Neutrophil (primary cell): ENCODE results near the gene CD47.
A peak's percentile ranks its signal among the peaks of the same experiment; 100 is the strongest.

Source experiments
- H3K27ac ChIP-seq: fragments of 200-600 bp; sonication (generic); 2 replicates; pipeline ENCODE4 v1.5.1; 2016; ENCODE audit warnings: mild to moderate bottlenecking, moderate library complexity
- H3K27me3 ChIP-seq: fragments of 200-600 bp; sonication (generic); 2 replicates; pipeline ENCODE4 v1.6.0; 2016; ENCODE audit warnings: mild to moderate bottlenecking
- H3K36me3 ChIP-seq: fragments of 200-600 bp; sonication (generic); 2 replicates; pipeline ENCODE4 v1.5.1; 2017
- H3K4me1 ChIP-seq, 2 experiments: fragments of 200-600 bp in 1 of 2; sonication (generic) in 1 of 2; 1 replicate in 1 of 2; 2 replicates in 1 of 2; pipeline versions ENCODE4 v1.5.1 to v1.6.1; 2013 to 2016; ENCODE audit warnings: low read depth in 1 of 2, low read length in 1 of 2, mild to moderate bottlenecking in 1 of 2, moderate library complexity in 1 of 2; ENCODE audit not compliant: control insufficient read depth in 1 of 2, insufficient read depth in 1 of 2
- H3K4me3 ChIP-seq, 2 experiments: fragments of 200-600 bp in 1 of 2; sonication (generic) in 1 of 2; 1 replicate in 1 of 2; 2 replicates in 1 of 2; pipeline ENCODE4 v1.5.1; 2013 to 2016; ENCODE audit warnings: low read depth in 1 of 2, low read length in 1 of 2, mild to moderate bottlenecking in 1 of 2, moderate library complexity in 1 of 2
- H3K9me3 ChIP-seq: fragments of 200-600 bp; sonication (generic); 2 replicates; pipeline ENCODE4 v1.5.1; 2016
- CTCF ChIP-seq: fragments of 200-600 bp; sonication (generic); IDR thresholded peaks from 2 replicates; pipeline ENCODE4 v1.5.1; 2016; ENCODE audit warnings: antibody characterized with exemption

CD47 gene

DNA sequence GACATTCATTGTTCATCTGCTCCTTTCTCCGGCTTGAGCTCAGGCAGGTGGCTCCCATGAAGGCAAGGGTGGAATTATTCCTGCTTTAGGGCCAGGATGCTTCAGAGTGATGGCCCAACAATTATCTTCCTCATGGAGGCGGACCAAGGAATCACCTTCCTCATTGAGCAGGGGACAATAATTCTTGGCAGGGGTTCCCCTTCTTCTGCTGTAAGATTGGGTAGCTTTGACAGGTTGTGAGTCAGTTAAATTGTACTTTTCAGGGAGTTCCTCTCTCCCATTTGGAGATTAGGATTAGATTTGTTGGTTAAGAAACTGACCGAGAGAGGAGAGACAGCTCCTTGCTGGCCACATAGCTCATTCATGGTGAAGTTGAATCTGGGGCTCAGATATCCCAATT, 31.4 kb upstream of the CD47 start:
- peaks cover 74 to 86% of the 10 kb centered on the region in 2 experiments for H3K4me1 ChIP-seq
- H3K27me3 ChIP-seq, result no peaks in the 10 kb centered on the region
- H3K4me3 ChIP-seq, result no peak overlapping the region
- H3K27ac ChIP-seq, result peak overlapping the region; percentile 13
- H3K36me3 ChIP-seq, result no peaks in the 10 kb centered on the region
- no peaks in the 10 kb centered on the region for H3K9me3 ChIP-seq
- no peak for TF ChIP-seq CTCF

DNA sequence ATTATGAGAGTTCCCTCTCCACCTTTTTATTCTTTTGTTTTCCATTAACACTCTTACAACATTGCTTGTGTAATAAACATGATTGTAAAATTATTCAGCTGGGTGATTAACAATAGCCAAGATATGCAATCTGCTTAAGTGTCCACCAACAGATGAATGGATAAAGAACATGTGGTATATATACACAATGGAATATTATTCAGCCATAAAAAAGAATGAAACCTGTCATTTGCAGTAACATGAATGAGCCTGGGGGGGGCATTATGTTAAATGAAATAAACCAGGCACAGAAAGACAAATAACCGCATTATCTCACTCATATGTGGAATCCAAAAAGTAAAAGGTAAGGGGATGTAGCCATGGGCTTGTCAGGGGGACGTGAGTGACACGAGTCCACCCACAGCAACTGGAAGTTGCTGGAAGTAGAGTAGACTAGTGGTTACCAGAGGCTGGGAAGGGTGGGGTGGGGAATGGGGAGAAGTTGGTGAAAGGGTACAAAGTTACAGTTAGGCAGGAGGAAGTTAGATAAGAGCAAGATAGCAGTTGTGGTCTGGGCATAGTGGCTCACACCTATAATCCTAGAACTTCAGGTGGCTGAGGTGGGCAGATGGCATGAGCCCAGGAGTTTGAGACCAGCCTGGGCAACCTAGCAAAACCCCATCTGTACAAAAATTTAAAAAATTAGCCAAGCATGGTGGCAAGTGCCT, 28.7 kb upstream of the CD47 start:
- TF ChIP-seq CTCF, result no peak
- Histone ChIP-seq H3K27ac (peak overlapping the region; percentile 68), H3K4me3 (no peak overlapping the region), H3K9me3 (no peaks in the 10 kb centered on the region), H3K36me3 (no peaks in the 10 kb centered on the region), H3K27me3 (no peaks in the 10 kb centered on the region), H3K4me1 (peaks cover 48 to 63% of the 10 kb centered on the region in 2 experiments)

GRCh38 chr3:108118038-108118768, 27.4 kb upstream of the CD47 start:
- Histone ChIP-seq H3K36me3 (no peaks in the 10 kb centered on the region), H3K9me3 (no peaks in the 10 kb centered on the region), H3K4me3 (no peak overlapping the region), H3K27ac (no peak overlapping the region), H3K27me3 (no peaks in the 10 kb centered on the region), H3K4me1 (peaks cover 37 to 53% of the 10 kb centered on the region in 2 experiments)
- no peak for TF ChIP-seq CTCF

DNA sequence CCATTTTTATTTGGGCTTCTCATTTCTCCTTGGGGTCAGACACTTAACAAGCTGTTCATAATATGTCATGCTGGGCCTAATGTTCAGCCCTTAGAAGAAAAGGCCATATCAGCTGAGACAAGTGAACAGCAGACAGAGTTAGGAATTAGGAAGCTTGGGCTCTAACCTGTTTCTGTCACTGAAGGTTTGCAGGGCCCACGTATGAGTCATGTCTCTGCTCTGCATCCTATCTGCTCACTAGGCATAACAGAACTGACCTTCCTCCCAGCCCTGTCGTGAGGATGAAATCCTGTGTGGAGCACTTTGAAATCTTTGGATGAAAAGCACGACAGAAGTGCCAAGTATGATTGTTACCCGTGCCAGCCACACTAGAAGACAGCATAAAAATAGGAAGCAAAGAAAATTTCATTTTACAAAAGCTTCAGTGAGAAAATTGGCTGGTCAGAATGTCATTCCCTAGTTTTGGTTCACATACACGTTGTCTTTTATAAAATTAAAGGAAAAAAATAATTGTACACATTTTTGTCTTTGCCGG, 26.5 kb upstream of the CD47 start:
- TF ChIP-seq CTCF, result no peak
- H3K9me3 ChIP-seq, result no peaks in the 10 kb centered on the region
- H3K27ac ChIP-seq, result no peak overlapping the region
- no peaks in the 10 kb centered on the region for H3K36me3 ChIP-seq
- H3K4me3 ChIP-seq, result no peak overlapping the region
- no peaks in the 10 kb centered on the region for H3K27me3 ChIP-seq
- H3K4me1 ChIP-seq, result peaks cover 29 to 46% of the 10 kb centered on the region in 2 experiments

- Histone ChIP-seq H3K27me3 (no peaks in the 10 kb centered on the region), H3K4me3 (no peak overlapping the region), H3K9me3 (no peaks in the 10 kb centered on the region), H3K27ac (no peak overlapping the region), H3K4me1 (peaks cover 1 to 19% of the 10 kb centered on the region in 2 experiments), H3K36me3 (no peaks in the 10 kb centered on the region)
- no peak for TF ChIP-seq CTCF
Observed at GRCh38 chr3:108114423-108115065, 23.7 kb upstream of the CD47 start.
